HEK293 (cell line): ENCODE measurements around the gene CADM1.

Experiments used
- CTCF ChIA-PET: fragments of 350-600 bp; formaldehyde crosslinking; extraction: SDS; loops from one replicate; lab custom pipeline; 2021; ENCODE audit warnings: antibody characterized with exemption; lab: Yijun Ruan, JAX
- POLR2A ChIA-PET: fragments of 300-600 bp; formaldehyde crosslinking; extraction: SDS; loops from one replicate; lab custom pipeline; 2020; ENCODE audit warnings: antibody characterized with exemption, inconsistent platforms; lab: Yijun Ruan, JAX
- H3K27ac ChIP-seq: fragments of 200-500 bp; sonication (Bioruptor generic); 2 replicates; pipeline ENCODE4 v1.5.1; 2014; ENCODE audit warnings: low read depth, low read length, control low read depth, inconsistent platforms; ENCODE audit errors: extremely low read depth
- H3K36me3 ChIP-seq, 2 experiments: fragments of 200-500 bp in 1 of 2; sonication (Bioruptor generic) in 1 of 2; 1 replicate in 1 of 2; 2 replicates in 1 of 2; pipeline ENCODE4 v1.5.1; 2014 to 2017; ENCODE audit warnings: inconsistent platforms in 2 of 2, low read length in 2 of 2; ENCODE audit not compliant: control insufficient read depth in 2 of 2, insufficient read depth in 1 of 2
- H3K4me1 ChIP-seq: fragments of 200-500 bp; sonication (Bioruptor generic); 2 replicates; pipeline ENCODE4 v1.5.1; 2014; ENCODE audit warnings: mild to moderate bottlenecking, low read length, inconsistent platforms; ENCODE audit not compliant: control insufficient read depth, insufficient read depth
- H3K4me3 ChIP-seq: 2 replicates; pipeline ENCODE4 v1.5.1; 2011; ENCODE audit warnings: low read depth, mild to moderate bottlenecking, control low read depth, low read length, moderate library complexity
- H3K9me3 ChIP-seq: fragments of 200-500 bp; sonication (Bioruptor generic); 2 replicates; pipeline ENCODE4 v1.5.1; 2014; ENCODE audit warnings: low read depth, low read length, inconsistent platforms; ENCODE audit not compliant: control insufficient read depth, insufficient read depth
- BCL11B ChIP-seq: fragments of 450-650 bp; formaldehyde crosslinking; IDR thresholded peaks from 2 replicates; pipeline ENCODE4 v1.5.1; 2016; ENCODE audit warnings: low read depth, missing biosample characterization, missing genetic modification characterization
- INSM2 ChIP-seq: fragments of 450-650 bp; formaldehyde crosslinking; IDR thresholded peaks from 2 replicates; pipeline ENCODE4 v1.5.1; 2016; ENCODE audit warnings: missing biosample characterization, missing genetic modification characterization
- SALL2 ChIP-seq: fragments of 450-650 bp; formaldehyde crosslinking; IDR thresholded peaks from 2 replicates; pipeline ENCODE4 v1.5.0; 2017; ENCODE audit warnings: missing biosample characterization, mild to moderate bottlenecking, missing genetic modification characterization, borderline replicate concordance
- SP2 ChIP-seq: fragments of 450-650 bp; formaldehyde crosslinking; IDR thresholded peaks from 2 replicates; pipeline ENCODE4 v1.5.1; 2016; ENCODE audit warnings: missing biosample characterization, missing genetic modification characterization
- ZBTB21 ChIP-seq: fragments of 450-650 bp; formaldehyde crosslinking; IDR thresholded peaks from 2 replicates; pipeline ENCODE4 v1.5.1; 2017; ENCODE audit warnings: missing biosample characterization, missing genetic modification characterization
- ZBTB7A ChIP-seq: fragments of 450-650 bp; formaldehyde crosslinking; IDR thresholded peaks from 2 replicates; pipeline ENCODE4 v1.5.1; 2016; ENCODE audit warnings: low read depth, missing biosample characterization, missing genetic modification characterization
- ZFHX2 ChIP-seq: fragments of 450-650 bp; formaldehyde crosslinking; conservative IDR thresholded peaks from 2 replicates; pipeline ENCODE4 v1.5.1; 2016; ENCODE audit warnings: missing biosample characterization, missing genetic modification characterization
- ZNF121 ChIP-seq: fragments of 450-650 bp; formaldehyde crosslinking; IDR thresholded peaks from 2 replicates; pipeline ENCODE4 v1.5.1; 2016; ENCODE audit warnings: missing biosample characterization, missing genetic modification characterization
- ZNF138 ChIP-seq: fragments of 450-650 bp; formaldehyde crosslinking; IDR thresholded peaks from 2 replicates; pipeline ENCODE4 v1.5.1; 2016; ENCODE audit warnings: missing biosample characterization, missing genetic modification characterization, borderline replicate concordance
- ZNF16 ChIP-seq: fragments of 450-650 bp; formaldehyde crosslinking; IDR thresholded peaks from 2 replicates; pipeline ENCODE4 v1.5.1; 2016; ENCODE audit warnings: low read depth, missing biosample characterization, missing genetic modification characterization
- ZNF239 ChIP-seq: fragments of 450-650 bp; formaldehyde crosslinking; IDR thresholded peaks from 2 replicates; pipeline ENCODE4 v1.5.1; 2016; ENCODE audit warnings: missing biosample characterization, missing genetic modification characterization
- ZNF248 ChIP-seq: fragments of 450-650 bp; formaldehyde crosslinking; IDR thresholded peaks from 2 replicates; pipeline ENCODE4 v1.5.1; 2017; ENCODE audit warnings: missing biosample characterization, missing genetic modification characterization
- ZNF302 ChIP-seq: fragments of 450-650 bp; formaldehyde crosslinking; IDR thresholded peaks from 2 replicates; pipeline ENCODE4 v1.5.1; 2016; ENCODE audit warnings: missing biosample characterization, missing genetic modification characterization, low read depth
- ZNF621 ChIP-seq: fragments of 450-650 bp; formaldehyde crosslinking; IDR thresholded peaks from 2 replicates; pipeline ENCODE4 v1.5.1; 2017; ENCODE audit warnings: missing biosample characterization, missing genetic modification characterization
- ZNF654 ChIP-seq: fragments of 450-650 bp; formaldehyde crosslinking; IDR thresholded peaks from 2 replicates; pipeline ENCODE4 v1.5.1; 2016; ENCODE audit warnings: low read depth, missing biosample characterization, missing genetic modification characterization
- TF ChIP-seq, protein P1 (sequence below): fragments of 450-650 bp; formaldehyde crosslinking; IDR thresholded peaks from 2 replicates; pipeline ENCODE4 v1.5.1; 2016; ENCODE audit warnings: missing biosample characterization, missing genetic modification characterization
- TF ChIP-seq, protein P2 (sequence below): fragments of 450-650 bp; formaldehyde crosslinking; IDR thresholded peaks from 2 replicates; pipeline ENCODE4 v1.5.1; 2016; ENCODE audit warnings: missing biosample characterization, missing genetic modification characterization, borderline replicate concordance
- TF ChIP-seq, protein P3 (sequence below): fragments of 450-650 bp; formaldehyde crosslinking; IDR thresholded peaks from 2 replicates; pipeline ENCODE4 v1.5.1; 2016; ENCODE audit warnings: missing biosample characterization, missing genetic modification characterization, borderline replicate concordance

Gene CADM1

DNA sequence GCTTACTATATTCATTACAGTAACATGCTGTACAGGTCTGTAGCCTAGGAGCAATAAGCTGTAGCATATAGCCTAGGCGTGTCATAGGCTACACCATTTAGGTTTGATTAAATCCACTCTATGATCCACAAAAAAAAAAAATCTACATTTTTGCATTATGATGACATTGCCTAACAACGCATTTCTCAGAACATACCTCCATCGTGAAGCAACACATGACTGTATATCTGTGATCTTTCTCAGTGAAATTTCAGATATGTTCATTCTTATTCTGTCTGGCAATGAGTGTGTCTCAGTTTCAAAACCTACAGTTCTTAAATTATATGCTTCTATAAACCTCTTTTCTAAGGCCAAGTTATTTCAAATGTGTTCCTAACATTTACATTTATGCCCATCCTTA is 140.3 kb downstream of the CADM1 start:
- no peaks in the 10 kb centered on the region; the same call in 1 of the 2 replicates for H3K4me1 ChIP-seq
- no peaks in the 10 kb centered on the region for H3K36me3 ChIP-seq
- no peak for TF ChIP-seq ZNF248
- TF ChIP-seq ZNF239 (tag by site-specific recombination) = no peak
- TF ChIP-seq ZNF654 (tag by site-specific recombination) = no peak
- no peak for TF ChIP-seq ZNF121 (tag by site-specific recombination)
- no peak for TF ChIP-seq BCL11B
- TF ChIP-seq SALL2 (tag by site-specific recombination) = no peak
- no peaks in the 10 kb centered on the region for H3K9me3 ChIP-seq
- CTCF ChIA-PET = interaction anchor here (0.6 kb wide), 1 partner anchor 29 kb away, joined by 3 read pairs; no protein-coding TSS in a partner anchor
- H3K27ac ChIP-seq = no peak overlapping the region
- no peak overlapping the region for H3K4me3 ChIP-seq
- POLR2A ChIA-PET = no interaction called here

DNA sequence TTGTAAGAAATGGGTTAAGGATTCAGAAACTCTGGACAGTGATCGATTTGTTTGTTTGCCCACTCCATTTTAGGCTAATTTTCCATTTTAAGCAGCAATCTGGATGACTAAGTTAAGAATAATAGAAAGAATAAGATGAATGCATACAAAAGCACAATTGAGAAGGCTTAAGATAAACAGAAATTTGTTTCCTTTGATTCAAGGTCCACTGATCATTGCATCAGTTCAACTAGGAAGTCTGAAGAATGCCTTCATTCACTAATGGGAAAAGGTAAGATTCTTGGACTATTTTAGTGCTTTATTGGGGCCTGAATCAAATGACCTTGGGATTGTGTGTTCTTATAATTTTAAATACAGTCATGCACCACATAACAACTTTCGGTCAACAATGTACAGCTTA is 140.8 kb downstream of the CADM1 start:
- H3K4me1 ChIP-seq = no peaks in the 10 kb centered on the region
- ChIA-PET CTCF (interaction anchor here (0.6 kb wide), 1 partner anchor 29 kb away, joined by 3 read pairs; no protein-coding TSS in a partner anchor), POLR2A (no interaction called here)
- H3K36me3 ChIP-seq = no peaks in the 10 kb centered on the region
- TF ChIP-seq, protein P1, sequence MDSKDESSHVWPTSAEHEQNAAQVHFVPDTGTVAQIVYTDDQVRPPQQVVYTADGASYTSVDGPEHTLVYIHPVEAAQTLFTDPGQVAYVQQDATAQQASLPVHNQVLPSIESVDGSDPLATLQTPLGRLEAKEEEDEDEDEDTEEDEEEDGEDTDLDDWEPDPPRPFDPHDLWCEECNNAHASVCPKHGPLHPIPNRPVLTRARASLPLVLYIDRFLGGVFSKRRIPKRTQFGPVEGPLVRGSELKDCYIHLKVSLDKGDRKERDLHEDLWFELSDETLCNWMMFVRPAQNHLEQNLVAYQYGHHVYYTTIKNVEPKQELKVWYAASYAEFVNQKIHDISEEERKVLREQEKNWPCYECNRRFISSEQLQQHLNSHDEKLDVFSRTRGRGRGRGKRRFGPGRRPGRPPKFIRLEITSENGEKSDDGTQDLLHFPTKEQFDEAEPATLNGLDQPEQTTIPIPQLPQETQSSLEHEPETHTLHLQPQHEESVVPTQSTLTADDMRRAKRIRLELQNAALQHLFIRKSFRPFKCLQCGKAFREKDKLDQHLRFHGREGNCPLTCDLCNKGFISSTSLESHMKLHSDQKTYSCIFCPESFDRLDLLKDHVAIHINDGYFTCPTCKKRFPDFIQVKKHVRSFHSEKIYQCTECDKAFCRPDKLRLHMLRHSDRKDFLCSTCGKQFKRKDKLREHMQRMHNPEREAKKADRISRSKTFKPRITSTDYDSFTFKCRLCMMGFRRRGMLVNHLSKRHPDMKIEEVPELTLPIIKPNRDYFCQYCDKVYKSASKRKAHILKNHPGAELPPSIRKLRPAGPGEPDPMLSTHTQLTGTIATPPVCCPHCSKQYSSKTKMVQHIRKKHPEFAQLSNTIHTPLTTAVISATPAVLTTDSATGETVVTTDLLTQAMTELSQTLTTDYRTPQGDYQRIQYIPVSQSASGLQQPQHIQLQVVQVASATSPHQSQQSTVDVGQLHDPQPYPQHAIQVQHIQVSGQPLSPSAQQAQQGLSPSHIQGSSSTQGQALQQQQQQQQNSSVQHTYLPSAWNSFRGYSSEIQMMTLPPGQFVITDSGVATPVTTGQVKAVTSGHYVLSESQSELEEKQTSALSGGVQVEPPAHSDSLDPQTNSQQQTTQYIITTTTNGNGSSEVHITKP (tag by site-specific recombination) = no peak
- TF ChIP-seq ZBTB21 (tag by site-specific recombination) (no peak), ZFHX2 (no peak), ZBTB7A (tag by site-specific recombination) (no peak), ZNF138 (no peak), SALL2 (tag by site-specific recombination) (no peak), INSM2 (no peak), ZNF16 (tag by site-specific recombination) (no peak), SP2 (tag by site-specific recombination) (no peak), ZNF621 (tag by site-specific recombination) (no peak), ZNF302 (tag by site-specific recombination) (no peak)
- TF ChIP-seq, protein P2, sequence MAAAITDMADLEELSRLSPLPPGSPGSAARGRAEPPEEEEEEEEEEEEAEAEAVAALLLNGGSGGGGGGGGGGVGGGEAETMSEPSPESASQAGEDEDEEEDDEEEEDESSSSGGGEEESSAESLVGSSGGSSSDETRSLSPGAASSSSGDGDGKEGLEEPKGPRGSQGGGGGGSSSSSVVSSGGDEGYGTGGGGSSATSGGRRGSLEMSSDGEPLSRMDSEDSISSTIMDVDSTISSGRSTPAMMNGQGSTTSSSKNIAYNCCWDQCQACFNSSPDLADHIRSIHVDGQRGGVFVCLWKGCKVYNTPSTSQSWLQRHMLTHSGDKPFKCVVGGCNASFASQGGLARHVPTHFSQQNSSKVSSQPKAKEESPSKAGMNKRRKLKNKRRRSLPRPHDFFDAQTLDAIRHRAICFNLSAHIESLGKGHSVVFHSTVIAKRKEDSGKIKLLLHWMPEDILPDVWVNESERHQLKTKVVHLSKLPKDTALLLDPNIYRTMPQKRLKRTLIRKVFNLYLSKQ = no peak
- TF ChIP-seq, protein P3, sequence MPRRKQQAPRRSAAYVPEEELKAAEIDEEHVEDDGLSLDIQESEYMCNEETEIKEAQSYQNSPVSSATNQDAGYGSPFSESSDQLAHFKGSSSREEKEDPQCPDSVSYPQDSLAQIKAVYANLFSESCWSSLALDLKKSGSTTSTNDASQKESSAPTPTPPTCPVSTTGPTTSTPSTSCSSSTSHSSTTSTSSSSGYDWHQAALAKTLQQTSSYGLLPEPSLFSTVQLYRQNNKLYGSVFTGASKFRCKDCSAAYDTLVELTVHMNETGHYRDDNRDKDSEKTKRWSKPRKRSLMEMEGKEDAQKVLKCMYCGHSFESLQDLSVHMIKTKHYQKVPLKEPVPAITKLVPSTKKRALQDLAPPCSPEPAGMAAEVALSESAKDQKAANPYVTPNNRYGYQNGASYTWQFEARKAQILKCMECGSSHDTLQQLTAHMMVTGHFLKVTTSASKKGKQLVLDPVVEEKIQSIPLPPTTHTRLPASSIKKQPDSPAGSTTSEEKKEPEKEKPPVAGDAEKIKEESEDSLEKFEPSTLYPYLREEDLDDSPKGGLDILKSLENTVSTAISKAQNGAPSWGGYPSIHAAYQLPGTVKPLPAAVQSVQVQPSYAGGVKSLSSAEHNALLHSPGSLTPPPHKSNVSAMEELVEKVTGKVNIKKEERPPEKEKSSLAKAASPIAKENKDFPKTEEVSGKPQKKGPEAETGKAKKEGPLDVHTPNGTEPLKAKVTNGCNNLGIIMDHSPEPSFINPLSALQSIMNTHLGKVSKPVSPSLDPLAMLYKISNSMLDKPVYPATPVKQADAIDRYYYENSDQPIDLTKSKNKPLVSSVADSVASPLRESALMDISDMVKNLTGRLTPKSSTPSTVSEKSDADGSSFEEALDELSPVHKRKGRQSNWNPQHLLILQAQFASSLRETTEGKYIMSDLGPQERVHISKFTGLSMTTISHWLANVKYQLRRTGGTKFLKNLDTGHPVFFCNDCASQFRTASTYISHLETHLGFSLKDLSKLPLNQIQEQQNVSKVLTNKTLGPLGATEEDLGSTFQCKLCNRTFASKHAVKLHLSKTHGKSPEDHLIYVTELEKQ (tag by site-specific recombination) = no peak
- H3K4me3 ChIP-seq = no peak overlapping the region
- no peak overlapping the region for H3K27ac ChIP-seq
- H3K9me3 ChIP-seq = no peaks in the 10 kb centered on the region
